Measurements from ENCODE around the gene H2BK1. TPM values are rescaled to one million over a fixed set of nuclear protein-coding genes. Genes with fewer than 3 reads are reported as not detected.

H2BK1 gene
- total RNA-seq, 4 donors from 2014 or later = not detected

DNA sequence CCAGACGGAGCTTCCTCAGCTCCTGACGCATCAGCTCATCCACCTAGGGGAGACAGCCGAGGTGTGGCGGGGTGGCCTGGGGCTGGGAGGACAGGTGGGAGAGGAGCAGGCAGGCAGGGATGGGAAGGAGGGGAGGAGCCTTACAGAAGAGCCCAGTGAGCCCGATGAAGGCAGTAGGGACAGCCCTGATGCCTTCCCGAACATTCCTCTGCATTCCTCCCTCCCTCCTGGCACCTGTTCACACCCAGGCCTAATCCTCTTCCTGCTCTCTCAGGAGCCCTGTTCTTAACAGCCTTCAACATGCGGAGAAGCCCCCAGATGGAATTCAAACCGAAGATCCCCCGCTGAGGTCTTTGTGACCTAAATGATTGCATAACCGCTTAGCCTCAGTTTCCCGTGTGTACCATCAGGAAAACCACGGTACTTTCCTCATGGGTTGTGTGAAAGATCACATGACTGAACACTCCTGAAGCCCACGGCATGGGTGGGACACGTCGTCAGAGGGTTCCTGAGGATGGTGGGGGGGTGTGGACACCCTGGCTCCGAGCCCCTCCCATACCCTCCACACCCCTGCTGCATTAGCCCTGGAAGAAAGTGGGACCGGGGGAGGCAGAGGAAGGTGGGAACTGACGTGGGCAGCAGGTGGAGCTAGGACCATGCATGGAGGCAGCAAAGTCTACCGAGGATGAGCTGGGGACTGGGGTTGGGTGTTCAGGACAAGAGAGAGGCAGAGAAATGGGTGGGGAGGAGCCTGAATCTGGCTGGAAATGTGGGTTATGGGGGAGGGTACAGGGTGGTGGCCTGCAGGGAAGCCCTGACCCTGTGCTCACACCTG, 14.5 kb downstream of the H2BK1 start:
- Histone ChIP-seq H3K9me3 (no peaks in the 10 kb centered on the region), H3K4me1 (peaks cover 0 to 11% (median 10%) of the 10 kb centered on the region in 4 donors), H3K36me3 (no peaks in the 10 kb centered on the region), H3K4me3 (no peak overlapping the region), H3K27ac (replicated peaks in 1 of 4) (no peak overlapping the region), H3K27me3 (peaks cover 0 to 32% (median 0%) of the 10 kb centered on the region in 4 donors)
- no peak for DNase-seq (ENCODE audit: extremely low spot score)
- TF ChIP-seq, protein P1, sequence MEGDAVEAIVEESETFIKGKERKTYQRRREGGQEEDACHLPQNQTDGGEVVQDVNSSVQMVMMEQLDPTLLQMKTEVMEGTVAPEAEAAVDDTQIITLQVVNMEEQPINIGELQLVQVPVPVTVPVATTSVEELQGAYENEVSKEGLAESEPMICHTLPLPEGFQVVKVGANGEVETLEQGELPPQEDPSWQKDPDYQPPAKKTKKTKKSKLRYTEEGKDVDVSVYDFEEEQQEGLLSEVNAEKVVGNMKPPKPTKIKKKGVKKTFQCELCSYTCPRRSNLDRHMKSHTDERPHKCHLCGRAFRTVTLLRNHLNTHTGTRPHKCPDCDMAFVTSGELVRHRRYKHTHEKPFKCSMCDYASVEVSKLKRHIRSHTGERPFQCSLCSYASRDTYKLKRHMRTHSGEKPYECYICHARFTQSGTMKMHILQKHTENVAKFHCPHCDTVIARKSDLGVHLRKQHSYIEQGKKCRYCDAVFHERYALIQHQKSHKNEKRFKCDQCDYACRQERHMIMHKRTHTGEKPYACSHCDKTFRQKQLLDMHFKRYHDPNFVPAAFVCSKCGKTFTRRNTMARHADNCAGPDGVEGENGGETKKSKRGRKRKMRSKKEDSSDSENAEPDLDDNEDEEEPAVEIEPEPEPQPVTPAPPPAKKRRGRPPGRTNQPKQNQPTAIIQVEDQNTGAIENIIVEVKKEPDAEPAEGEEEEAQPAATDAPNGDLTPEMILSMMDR (IDR thresholded peaks at IDR 0.05) = no peak
- TF ChIP-seq POLR2A (IDR thresholded peaks at IDR 0.05; ENCODE audit: low read depth) (no peak), EP300 (IDR thresholded peaks at IDR 0.05) (no peak), POLR2AphosphoS5 (IDR thresholded peaks at IDR 0.05) (no peak)
- WGBS = 64% methylated on average over 18 of the region's 19 CpGs
- intact Hi-C loops (cut with DNase I) = no loop called here

DNA sequence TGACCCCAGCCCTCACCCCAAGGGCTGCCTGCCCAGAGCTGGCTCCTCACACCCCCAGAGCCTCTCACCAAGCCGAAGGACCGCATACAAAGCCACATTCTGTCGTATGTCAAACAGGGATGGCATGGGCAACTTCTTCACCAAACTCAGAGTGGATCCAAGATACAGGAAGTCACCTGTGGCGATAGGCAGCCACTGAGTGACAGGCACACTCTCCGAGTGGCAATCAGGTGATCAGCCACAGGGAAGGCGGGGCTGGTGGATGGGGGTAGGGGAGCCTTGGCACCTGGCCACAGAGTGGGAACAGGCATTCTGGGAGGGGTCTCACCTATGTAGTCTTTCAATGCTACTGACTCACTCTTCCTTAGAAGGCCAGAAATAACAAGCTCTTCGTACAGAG, 16.1 kb downstream of the H2BK1 start:
- 64% methylated on average over 6 of the region's 7 CpGs for WGBS
- no peak for DNase-seq (ENCODE audit: extremely low spot score)
- Histone ChIP-seq H3K27ac (replicated peaks in 1 of 4) (no peak overlapping the region), H3K27me3 (peaks cover 0 to 32% (median 0%) of the 10 kb centered on the region in 4 donors), H3K36me3 (no peaks in the 10 kb centered on the region), H3K9me3 (no peaks in the 10 kb centered on the region), H3K4me1 (peaks cover 0 to 3% (median 3%) of the 10 kb centered on the region in 4 donors), H3K4me3 (no peak overlapping the region)
- intact Hi-C loops (cut with DNase I) = no loop called here
- no peak for TF ChIP-seq POLR2A (IDR thresholded peaks at IDR 0.05; ENCODE audit: low read depth)
- TF ChIP-seq, protein P1 (IDR thresholded peaks at IDR 0.05) = no peak
- no peak for TF ChIP-seq EP300 (IDR thresholded peaks at IDR 0.05)
- TF ChIP-seq POLR2AphosphoS5 (IDR thresholded peaks at IDR 0.05) = no peak

DNA sequence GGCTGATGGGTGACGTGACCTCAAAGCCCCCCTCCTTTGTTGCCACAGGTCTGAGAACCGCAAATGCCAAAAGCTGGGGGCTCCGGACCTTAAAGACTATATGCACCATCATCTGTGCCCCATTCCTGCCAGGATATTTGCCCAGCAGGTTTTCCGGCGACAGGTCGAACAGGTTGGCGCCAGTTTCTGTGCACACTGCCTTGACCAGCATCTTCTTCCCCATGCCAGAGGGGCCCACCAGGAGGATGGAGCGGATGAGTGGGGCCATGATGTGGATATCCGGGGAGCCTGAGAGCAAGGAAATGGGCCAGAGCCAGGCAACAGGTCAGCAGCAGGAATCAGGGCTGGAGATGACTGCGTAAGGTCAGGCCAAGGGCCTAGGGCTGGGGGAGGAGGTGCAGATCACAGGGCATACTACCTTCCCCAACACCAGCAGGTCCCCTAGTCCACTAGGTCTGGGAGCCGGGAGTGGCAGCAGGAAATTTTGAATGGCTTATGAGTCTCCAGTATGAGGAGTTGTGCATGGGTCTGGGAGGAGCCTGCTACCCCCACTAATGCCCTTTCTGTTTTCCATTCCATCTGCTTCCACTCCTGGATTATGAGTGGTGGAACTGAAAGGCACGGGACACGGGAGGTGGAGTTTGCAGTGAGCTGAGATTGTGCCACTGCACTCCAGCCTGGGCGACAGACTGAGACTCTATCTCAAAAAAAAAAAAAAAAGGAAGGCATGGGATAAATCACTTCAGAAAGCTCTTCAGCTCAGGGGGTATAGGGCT, 16.9 kb downstream of the H2BK1 start:
- no peaks in the 10 kb centered on the region for H3K9me3 ChIP-seq

DNA sequence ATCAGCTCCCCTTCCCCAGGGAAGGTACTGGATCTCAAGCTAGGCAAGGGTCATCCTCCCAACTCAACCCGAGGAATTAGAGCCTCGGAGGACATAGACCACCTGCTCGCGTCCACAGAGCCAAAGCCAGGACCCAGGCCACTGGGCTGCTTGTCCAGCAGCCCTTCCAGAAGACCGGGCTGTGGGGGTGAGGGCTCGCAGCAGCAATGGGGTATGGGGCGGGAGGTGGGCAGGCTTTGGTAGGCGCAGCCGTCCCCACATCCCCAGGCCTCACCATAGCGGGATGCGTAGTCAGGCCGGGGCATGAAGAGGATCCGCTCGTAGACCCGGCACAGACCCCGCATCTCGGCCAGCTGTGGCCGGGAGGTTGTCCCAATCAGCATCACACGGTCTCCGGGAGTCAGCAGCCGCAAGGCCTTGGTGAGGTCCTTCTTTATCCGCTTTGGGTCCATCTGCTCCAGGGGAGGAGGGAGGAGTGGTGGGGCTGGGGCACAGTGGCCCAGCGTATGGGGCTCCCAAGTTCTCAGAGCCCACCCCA, 18.2 kb downstream of the H2BK1 start:
- no peak for DNase-seq (ENCODE audit: extremely low spot score)
- Histone ChIP-seq H3K27me3 (peaks cover 0 to 40% (median 0%) of the 10 kb centered on the region in 4 donors), H3K36me3 (no peaks in the 10 kb centered on the region), H3K4me1 (peaks cover 0 to 3% (median 0%) of the 10 kb centered on the region in 4 donors), H3K9me3 (no peaks in the 10 kb centered on the region), H3K4me3 (no peak overlapping the region), H3K27ac (replicated peaks in 1 of 4) (no peak overlapping the region)
- intact Hi-C loops (cut with DNase I) = no loop called here
- 88% methylated on average over 3 of the region's 23 CpGs for WGBS
- TF ChIP-seq POLR2A (IDR thresholded peaks at IDR 0.05; ENCODE audit: low read depth) (no peak), EP300 (IDR thresholded peaks at IDR 0.05) (no peak), POLR2AphosphoS5 (IDR thresholded peaks at IDR 0.05) (no peak)
- TF ChIP-seq, protein P1 (IDR thresholded peaks at IDR 0.05) = no peak

More for the DNA sequence above, 16.9 kb downstream of the H2BK1 start:
- peaks cover 0 to 1% (median 0%) of the 10 kb centered on the region in 4 donors for H3K4me1 ChIP-seq
- no peak overlapping the region for H3K27ac ChIP-seq (replicated peaks in 1 of 4)
- H3K36me3 ChIP-seq = no peaks in the 10 kb centered on the region
- intact Hi-C loops (cut with DNase I) = no loop called here
- no peak for DNase-seq (ENCODE audit: extremely low spot score)
- 91% methylated on average over 12 of the region's 14 CpGs for WGBS
- TF ChIP-seq EP300 (IDR thresholded peaks at IDR 0.05) (no peak), POLR2AphosphoS5 (IDR thresholded peaks at IDR 0.05) (no peak), POLR2A (IDR thresholded peaks at IDR 0.05; ENCODE audit: low read depth) (no peak)
- TF ChIP-seq, protein P1 (IDR thresholded peaks at IDR 0.05) = no peak
- H3K27me3 ChIP-seq = peaks cover 0 to 32% (median 0%) of the 10 kb centered on the region in 4 donors
- H3K4me3 ChIP-seq = no peak overlapping the region

Measured in esophagus muscularis mucosa (tissue), 4 donors.